ENCODE data around the gene AFF3. TPM values are rescaled to one million over a fixed set of nuclear protein-coding genes. Genes with fewer than 3 reads are reported as not detected.

The AFF3 gene, protein sequence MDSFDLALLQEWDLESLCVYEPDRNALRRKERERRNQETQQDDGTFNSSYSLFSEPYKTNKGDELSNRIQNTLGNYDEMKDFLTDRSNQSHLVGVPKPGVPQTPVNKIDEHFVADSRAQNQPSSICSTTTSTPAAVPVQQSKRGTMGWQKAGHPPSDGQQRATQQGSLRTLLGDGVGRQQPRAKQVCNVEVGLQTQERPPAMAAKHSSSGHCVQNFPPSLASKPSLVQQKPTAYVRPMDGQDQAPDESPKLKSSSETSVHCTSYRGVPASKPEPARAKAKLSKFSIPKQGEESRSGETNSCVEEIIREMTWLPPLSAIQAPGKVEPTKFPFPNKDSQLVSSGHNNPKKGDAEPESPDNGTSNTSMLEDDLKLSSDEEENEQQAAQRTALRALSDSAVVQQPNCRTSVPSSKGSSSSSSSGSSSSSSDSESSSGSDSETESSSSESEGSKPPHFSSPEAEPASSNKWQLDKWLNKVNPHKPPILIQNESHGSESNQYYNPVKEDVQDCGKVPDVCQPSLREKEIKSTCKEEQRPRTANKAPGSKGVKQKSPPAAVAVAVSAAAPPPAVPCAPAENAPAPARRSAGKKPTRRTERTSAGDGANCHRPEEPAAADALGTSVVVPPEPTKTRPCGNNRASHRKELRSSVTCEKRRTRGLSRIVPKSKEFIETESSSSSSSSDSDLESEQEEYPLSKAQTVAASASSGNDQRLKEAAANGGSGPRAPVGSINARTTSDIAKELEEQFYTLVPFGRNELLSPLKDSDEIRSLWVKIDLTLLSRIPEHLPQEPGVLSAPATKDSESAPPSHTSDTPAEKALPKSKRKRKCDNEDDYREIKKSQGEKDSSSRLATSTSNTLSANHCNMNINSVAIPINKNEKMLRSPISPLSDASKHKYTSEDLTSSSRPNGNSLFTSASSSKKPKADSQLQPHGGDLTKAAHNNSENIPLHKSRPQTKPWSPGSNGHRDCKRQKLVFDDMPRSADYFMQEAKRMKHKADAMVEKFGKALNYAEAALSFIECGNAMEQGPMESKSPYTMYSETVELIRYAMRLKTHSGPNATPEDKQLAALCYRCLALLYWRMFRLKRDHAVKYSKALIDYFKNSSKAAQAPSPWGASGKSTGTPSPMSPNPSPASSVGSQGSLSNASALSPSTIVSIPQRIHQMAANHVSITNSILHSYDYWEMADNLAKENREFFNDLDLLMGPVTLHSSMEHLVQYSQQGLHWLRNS (N-terminal part only)
- 10 to 100 TPM; 39.5 to 92.2 (median 72.9) TPM for total RNA-seq
- 1 to 10 TPM; 6.0 to 9.1 (median 8.5) TPM for polyA plus RNA-seq
- long read RNA-seq, donor 1, partial matches to known transcripts: 0 of 1 reads
- long read RNA-seq, donor 1, other reads (novel, unspliced or antisense): 0 of 1 reads
- long read RNA-seq, donor 2, partial matches to known transcripts: 0 of 2 reads
- long read RNA-seq, donor 2, other reads (novel, unspliced or antisense): 0 of 2 reads

DNA sequence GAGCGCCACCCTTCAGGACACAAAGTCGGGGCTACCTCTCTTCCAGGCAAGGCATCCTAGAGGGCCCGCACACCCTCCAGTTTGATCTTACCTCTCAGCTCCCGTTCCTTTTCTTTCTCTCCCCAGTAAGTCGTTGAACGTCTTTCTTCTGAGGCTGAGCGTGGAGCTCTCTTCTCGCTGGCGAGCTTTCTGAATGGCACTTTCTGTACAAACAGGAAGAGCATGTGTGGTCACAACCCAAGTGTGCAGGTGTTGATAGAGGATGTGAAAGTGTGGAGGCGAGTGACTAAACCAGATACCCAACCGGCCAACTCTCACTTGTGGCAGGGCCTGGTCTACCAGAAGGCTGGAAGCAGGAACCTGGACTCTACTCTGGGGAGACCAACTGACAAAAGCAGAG, at the start of gene AFF3:
Gene AFF3 (minus strand): TSS at position 198 of the 400 bp plus-strand sequence. CDS start 38,136 bp downstream, outside the sequence.
- TF ChIP-seq POLR2A (IDR thresholded peaks at IDR 0.05): peak in 2 of 3 donors; percentile 67 to 75
- peak; percentile 33 to 97 (median 76) for TF ChIP-seq POLR2AphosphoS5 (IDR thresholded peaks at IDR 0.05)
- TF ChIP-seq, protein P1, sequence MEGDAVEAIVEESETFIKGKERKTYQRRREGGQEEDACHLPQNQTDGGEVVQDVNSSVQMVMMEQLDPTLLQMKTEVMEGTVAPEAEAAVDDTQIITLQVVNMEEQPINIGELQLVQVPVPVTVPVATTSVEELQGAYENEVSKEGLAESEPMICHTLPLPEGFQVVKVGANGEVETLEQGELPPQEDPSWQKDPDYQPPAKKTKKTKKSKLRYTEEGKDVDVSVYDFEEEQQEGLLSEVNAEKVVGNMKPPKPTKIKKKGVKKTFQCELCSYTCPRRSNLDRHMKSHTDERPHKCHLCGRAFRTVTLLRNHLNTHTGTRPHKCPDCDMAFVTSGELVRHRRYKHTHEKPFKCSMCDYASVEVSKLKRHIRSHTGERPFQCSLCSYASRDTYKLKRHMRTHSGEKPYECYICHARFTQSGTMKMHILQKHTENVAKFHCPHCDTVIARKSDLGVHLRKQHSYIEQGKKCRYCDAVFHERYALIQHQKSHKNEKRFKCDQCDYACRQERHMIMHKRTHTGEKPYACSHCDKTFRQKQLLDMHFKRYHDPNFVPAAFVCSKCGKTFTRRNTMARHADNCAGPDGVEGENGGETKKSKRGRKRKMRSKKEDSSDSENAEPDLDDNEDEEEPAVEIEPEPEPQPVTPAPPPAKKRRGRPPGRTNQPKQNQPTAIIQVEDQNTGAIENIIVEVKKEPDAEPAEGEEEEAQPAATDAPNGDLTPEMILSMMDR (IDR thresholded peaks at IDR 0.05 in 8 of 11, conservative IDR thresholded peaks at IDR 0.05 in 3 of 11): no peak
- intact Hi-C loops (cut with DNase I; ENCODE audit: low total_unique reads): no loop called here
- Histone ChIP-seq H3K4me1 (peaks cover 0 to 58% (median 17%) of the 10 kb centered on the region in 6 donors), H3K4me3 (peak within 1 kb of the TSS; percentile 32 to 80 (median 46)), H3K27me3 (replicated peaks in 1 of 7) (no peaks in the 10 kb centered on the region), H3K27ac (peak within 1 kb of the TSS; percentile 16 to 91 (median 66)), H3K9me3 (no peaks in the 10 kb centered on the region), H3K36me3 (peaks cover 0 to 5% (median 0%) of the 10 kb centered on the region in 6 donors)
- peak; percentile 87 for DNase-seq
- WGBS, 5 donors: 20 to 37% (median 33%) methylated on average over 11 of the region's 11 CpGs

DNA sequence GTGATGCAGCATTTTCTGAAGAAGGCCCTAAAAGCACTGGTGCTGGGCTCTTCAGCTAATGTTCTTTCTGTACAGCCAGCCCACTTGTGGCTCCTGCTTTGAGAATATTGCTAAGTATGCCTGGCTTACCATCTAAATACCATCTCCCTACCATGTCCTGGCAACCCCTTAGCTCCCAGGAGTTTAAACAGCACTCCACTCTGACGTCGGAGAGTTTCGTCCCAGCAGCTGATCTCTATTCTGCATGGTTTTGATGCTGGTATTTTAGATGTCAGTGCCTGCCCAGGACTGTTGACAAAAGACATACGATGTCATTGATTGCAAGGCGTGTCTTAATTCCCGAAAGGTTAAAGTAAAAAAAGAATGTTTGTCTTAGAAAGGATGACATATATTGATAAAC, 47.0 kb upstream of the AFF3 start:
- H3K27me3 ChIP-seq (replicated peaks in 1 of 7): no peaks in the 10 kb centered on the region
- 89 to 96% (median 91%) methylated on average over 6 of the region's 6 CpGs for WGBS, 5 donors
- H3K27ac ChIP-seq: no peak overlapping the region
- no peak overlapping the region for H3K4me3 ChIP-seq
- intact Hi-C loops (cut with DNase I; ENCODE audit: low total_unique reads): no loop called here
- no peak for DNase-seq
- H3K36me3 ChIP-seq: no peaks in the 10 kb centered on the region
- TF ChIP-seq POLR2A (IDR thresholded peaks at IDR 0.05): no peak
- TF ChIP-seq POLR2AphosphoS5 (IDR thresholded peaks at IDR 0.05): no peak
- TF ChIP-seq, protein P1 (IDR thresholded peaks at IDR 0.05 in 8 of 11, conservative IDR thresholded peaks at IDR 0.05 in 3 of 11): no peak
- H3K4me1 ChIP-seq: peaks cover 0 to 17% (median 4%) of the 10 kb centered on the region in 6 donors
- H3K9me3 ChIP-seq: no peaks in the 10 kb centered on the region

GRCh38 chr2:100188326-100188725, 45.9 kb upstream of the AFF3 start:
- H3K4me1 ChIP-seq: peaks cover 0 to 24% (median 5%) of the 10 kb centered on the region in 6 donors
- H3K4me3 ChIP-seq: no peak overlapping the region
- no peak for TF ChIP-seq POLR2AphosphoS5 (IDR thresholded peaks at IDR 0.05)
- no peak for TF ChIP-seq POLR2A (IDR thresholded peaks at IDR 0.05)
- TF ChIP-seq, protein P1 (IDR thresholded peaks at IDR 0.05 in 8 of 11, conservative IDR thresholded peaks at IDR 0.05 in 3 of 11): no peak
- H3K36me3 ChIP-seq: no peaks in the 10 kb centered on the region
- WGBS, 5 donors: 77 to 91% (median 86%) methylated on average over 2 of the region's 2 CpGs
- no peak for DNase-seq
- intact Hi-C loops (cut with DNase I; ENCODE audit: low total_unique reads): no loop called here
- H3K27ac ChIP-seq: no peak overlapping the region
- H3K27me3 ChIP-seq (replicated peaks in 1 of 7): no peaks in the 10 kb centered on the region
- no peaks in the 10 kb centered on the region for H3K9me3 ChIP-seq

Measured in spleen (tissue), 13 donors.